T1000 (cell line): ENCODE results near the gene ZDBF2.
A peak's percentile ranks its signal among the peaks of the same experiment; 100 is the strongest.
"Not testable (repeated sequence)": the region's sequence is repeated elsewhere in the genome, so short reads cannot be mapped to it uniquely, and the experiment has no call there.

ENCODE experiments used
- DNase-seq: peaks from one replicate; lab custom pipeline; 2025; ENCODE audit warnings: mixed read lengths; lab: John Stamatoyannopoulos, UW

Gene ZDBF2

DNA sequence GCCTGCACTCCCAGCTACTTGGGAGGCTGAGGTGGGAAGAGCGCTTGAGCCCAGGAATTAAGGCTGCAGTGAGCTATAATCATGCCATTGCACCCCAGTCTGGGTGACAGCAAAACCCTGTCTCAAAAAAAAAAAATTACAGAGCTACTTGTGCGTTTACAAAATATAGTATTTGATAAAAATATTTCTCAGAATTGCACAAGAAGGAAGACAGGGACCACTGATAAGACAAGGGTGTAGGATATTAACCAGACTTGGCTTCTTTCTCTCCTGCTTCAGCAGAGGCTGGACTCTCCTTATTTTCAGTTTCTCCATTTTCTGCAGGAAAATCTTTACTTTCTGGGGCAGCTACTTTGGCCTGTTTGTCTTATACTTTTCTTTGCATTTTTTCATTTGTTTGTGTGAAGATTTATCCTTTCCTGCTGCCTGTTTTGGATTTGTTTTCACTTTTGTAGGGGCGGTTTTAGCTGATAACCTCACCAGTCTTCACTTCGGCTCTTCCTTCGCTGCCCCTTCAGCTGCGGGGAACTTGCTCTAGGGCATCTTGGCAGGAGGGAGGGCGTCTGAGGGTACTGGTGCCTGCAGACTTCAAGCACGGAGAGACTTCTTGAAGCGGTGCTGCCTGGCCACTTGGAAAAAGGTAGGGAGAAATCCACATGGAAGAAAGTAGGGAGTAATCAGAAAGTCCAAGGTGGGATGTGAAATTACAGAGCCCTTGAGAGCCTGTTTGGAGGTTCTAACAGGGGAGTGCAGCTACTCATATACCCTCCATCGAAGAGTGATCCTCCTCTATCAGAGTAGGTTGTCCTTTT lies 14.9 kb upstream of the ZDBF2 start:
- DNase-seq: no peak

DNA sequence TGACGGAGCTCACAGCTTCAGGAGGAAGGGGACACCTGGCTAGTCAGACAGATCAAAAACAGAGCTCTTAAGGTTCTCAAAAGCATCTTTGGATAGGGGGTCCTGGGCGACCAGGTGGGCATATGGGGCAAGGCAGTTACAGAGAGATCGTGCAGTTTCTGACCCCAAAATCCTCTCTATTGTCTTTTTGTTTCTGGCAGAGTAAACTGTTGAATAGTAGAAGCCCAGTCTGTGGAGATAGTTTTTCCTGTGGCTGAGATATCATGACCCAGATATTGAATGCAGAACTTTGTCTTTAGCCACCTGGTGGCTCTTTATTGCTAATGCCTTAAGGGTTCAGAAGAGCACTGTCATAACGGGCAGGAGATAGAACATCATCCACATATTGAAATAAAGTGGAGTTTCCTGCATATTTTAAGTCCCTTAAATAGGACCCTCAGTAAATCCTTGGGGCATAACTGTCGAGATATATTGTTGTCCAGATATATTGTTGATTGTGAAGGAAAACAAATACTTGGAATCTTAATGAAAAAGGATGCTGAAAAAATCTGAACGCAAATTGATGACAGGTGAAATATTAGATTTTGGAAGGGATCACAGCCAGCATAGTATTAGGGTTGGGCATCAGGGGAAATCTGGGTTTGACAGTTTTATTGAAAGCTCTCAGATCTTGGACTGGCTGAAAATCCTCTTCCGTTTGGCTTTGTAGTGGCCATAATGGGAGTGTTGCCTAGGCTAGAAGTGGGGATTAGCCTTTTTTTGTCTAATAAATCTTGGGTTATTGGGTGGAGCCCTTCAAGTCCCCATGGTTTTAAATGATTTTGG lies 14.1 kb upstream of the ZDBF2 start:
- DNase-seq: no peak

DNA sequence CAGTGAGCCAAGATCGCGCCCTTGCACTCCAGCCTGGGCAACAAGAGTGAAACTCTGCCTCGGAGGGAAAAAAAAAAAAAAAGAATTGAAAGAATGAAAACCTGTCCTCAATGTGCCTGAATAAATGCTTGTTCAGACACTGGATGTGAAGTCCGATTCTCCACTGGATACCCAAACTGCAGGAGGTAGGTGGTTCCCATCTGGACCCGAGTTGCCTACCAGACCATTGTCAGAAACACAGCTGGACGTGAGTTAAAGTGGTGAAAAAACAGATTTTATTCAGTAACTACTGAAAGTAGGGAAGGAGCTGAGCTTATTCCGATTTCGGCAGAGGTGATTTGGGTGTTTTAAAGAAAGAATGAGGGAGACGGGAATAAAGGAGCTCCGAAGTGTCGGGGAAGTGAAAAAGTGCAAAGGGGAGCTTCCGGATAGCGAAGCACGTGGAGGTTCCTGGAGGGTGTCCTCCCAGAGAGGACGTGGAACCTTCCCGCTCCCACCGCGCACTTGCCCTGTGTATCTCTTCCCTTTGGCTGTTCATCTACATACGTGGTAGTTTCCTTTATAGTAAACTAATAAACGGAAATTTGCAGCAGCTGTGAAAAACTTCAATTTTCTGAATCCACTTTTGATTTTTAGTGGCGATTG lies 10.4 kb upstream of the ZDBF2 start:
- DNase-seq: no peak

DNA sequence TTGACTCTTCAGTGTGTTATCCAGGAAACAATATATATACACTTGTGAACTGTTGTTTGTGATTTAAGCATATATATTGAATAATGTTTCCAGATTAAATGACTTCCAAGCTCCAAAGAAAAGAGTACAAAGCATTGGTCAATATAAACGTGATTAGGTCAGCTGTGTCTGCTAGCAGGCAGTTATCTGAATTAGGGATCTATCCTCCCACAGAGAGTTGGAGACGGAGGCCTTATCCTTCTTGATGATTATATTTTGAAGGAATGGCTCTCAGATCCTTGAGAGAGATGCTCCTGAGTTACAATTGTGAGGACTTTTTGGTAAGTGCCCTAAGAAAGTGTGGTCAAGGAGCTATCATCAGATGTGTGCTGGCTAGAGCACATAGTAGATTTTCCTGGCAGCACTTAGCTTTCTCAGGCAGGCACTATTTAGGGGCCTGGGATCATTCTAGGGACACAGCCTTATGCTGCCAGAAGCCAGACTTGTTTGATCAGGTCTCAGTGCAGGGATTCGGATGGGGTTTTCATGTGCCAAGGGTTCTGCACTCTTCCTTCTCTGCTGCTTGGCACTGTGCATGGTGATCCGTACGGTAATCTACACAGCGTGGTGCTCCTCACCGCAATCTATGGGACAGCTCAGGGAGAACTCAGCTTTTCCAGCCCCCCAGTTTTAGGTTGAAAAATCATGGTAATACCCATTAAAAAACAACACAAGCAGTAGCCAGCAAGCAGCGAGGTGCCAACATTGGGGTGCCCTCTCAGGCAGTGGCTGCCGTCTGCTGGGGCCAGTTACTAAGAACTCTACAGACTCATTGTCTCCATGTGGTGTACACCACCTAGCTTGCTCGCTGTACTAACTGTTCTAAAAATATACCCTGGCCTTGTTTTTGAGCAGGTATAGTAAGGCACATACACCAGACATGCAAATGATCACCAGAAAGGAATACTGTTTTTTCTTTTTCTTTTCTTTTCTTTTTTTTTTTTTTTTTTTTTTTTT lies 8.0 kb upstream of the ZDBF2 start:
- no peak for DNase-seq

DNA sequence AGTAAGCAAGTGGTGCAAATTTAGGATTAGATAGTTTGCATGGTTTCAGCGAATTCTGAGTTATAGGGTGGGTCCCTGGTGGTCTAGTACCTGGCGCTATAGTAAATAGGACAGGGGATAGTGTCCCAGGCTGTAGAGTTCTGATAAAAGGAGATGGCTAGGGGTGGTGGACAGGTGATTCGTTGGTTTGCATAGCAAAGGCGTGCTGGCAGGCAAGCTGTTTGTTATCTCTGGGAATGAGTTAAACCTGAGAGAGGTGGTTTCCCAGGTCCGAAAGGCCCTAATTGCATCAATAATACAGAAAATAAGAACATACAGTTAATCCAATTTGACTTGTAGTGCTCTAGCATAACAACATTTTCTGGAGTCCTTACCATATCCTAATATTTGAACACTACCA lies 6.9 kb upstream of the ZDBF2 start:
- DNase-seq: no peak

GRCh38 chr2:206271065-206271464 lies 3.4 kb upstream of the ZDBF2 start:
- no peak for DNase-seq

GRCh38 chr2:206273905-206274304 lies 558 bp upstream of the ZDBF2 start:
- DNase-seq: no peak

- peak; percentile 11 for DNase-seq
Measured at GRCh38 chr2:206275312-206276055, 1.0 kb downstream of the ZDBF2 start.

DNA sequence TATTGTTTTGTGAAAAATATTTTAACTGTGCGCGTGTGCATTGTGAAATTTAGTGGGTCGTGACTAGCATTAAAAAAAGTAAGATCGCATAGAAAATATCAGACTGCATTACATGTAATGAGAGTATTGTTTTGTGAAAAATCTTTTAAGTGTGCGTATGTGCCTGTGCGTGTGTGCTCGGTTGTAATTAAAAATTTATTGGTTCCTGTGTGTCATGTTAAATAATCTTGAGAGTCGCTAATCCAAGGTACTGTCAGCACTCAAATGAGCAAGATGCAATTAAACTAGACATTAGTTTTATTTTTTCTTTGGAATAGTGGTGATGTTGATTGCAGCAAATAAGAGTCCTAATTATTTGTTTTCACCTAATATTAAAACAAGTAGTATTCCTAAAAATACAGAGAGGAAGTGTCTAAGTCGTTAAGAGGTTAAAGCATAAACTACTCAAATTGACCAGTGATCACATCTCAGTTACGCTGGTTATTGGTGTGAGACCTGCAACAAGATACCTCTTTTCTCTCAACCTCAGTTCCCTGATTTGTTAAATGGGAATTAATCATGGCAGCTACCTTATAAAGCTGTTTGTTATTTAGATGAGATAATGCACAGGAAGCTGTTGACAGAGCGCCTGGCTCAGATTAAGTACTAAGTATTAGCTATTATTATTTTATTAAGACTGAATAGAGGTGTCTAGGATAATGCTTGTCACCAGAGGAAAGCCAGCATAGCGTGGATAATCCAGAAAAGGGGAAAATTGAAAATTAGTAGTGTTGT lies 1.9 kb downstream of the ZDBF2 start:
- no peak for DNase-seq

- DNase-seq: no peak
Measured at GRCh38 chr2:206277503-206277902, 3.0 kb downstream of the ZDBF2 start.

GRCh38 chr2:206282746-206283145 lies 8.3 kb downstream of the ZDBF2 start:
- DNase-seq: no peak

- DNase-seq: no peak
Measured at GRCh38 chr2:206287197-206287596, 12.7 kb downstream of the ZDBF2 start.

DNA sequence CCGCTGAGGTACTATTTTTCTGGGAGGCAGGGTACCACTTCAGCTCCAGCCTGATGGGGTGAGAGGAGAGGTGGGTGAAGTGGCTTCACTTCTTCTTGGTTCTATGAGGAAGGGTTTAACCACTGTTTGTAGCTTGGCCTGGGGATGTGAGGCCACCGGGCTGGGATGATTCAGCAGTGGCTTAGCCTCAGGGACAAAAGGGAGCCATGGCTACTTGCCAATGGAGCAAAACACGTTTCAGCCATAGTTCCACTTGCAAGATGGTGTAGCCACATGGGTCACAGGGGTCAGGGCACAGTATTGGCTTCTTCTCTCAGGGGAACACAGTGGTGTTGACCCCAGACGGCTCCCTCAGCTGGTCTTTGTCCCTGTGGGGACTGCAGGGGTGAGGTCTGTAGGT lies 14.9 kb downstream of the ZDBF2 start:
- peak; percentile 17 for DNase-seq

GRCh38 chr2:206296128-206296527 lies 21.7 kb downstream of the ZDBF2 start:
- no peak for DNase-seq

GRCh38 chr2:206299608-206300007 lies 25.1 kb downstream of the ZDBF2 start:
- DNase-seq: not testable (repeated sequence)

DNA sequence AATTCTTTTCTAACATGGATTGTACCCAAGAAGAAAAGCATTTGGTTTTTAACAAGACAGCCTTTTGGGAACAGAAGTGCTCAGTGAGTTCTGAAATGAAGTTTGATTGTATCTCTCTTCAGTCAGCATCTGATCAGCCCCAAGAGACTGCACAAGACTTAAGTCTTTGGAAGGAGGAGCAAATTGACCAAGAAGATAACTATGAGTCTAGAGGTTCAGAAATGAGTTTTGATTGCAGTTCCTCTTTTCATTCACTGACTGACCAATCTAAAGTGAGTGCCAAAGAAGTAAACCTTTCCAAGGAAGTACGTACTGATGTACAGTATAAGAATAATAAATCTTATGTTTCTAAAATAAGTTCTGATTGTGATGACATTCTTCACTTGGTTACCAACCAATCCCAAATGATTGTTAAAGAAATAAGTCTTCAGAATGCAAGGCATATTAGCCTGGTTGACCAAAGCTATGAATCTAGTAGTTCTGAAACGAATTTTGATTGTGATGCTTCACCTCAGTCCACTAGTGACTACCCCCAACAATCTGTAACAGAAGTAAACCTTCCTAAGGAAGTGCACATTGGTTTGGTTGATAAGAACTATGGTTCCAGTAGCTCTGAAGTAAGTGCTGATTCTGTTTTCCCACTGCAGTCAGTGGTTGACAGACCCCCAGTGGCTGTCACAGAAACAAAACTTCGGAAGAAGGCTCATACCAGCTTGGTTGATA lies 31.2 kb downstream of the ZDBF2 start:
- DNase-seq: no peak

DNA sequence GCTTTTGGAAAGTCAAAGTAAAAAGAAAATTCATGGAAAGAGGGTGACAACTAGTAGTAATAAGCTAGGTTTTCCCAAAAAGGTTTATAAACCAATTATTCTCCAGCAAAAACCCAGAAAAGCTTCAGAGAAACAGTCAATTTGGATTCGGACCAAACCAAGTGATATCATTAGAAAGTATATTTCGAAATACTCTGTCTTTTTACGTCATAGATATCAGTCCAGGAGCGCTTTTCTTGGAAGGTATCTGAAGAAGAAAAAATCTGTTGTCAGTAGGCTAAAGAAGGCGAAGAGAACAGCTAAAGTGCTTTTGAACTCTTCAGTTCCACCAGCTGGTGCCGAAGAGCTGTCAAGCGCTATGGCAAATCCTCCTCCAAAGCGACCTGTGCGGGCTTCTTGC lies 36.6 kb downstream of the ZDBF2 start:
- DNase-seq: no peak

GRCh38 chr2:206316141-206316540 lies 41.7 kb downstream of the ZDBF2 start:
- DNase-seq: no peak

- DNase-seq: no peak
Measured at GRCh38 chr2:206323033-206323432, 48.6 kb downstream of the ZDBF2 start.
